AG09309 (cell line): ENCODE data around the gene IQSEC2.

Experiments
- DNase-seq: peaks from one replicate; pipeline ENCODE4 v3.0.0-alpha.2; 2010; ENCODE audit warnings: low read depth
- H3K4me3 ChIP-seq: 2 replicates; pipeline ENCODE4 v1.5.1; 2011; ENCODE audit warnings: mild to moderate bottlenecking, low read depth, low read length, moderate library complexity; ENCODE audit not compliant: control insufficient read depth
- TF ChIP-seq, protein P1 (sequence below): IDR thresholded peaks from 2 replicates; pipeline ENCODE4 v1.5.1; 2011; ENCODE audit warnings: mild to moderate bottlenecking, low read depth, low read length, inconsistent platforms; ENCODE audit not compliant: insufficient read depth, control insufficient read depth; ENCODE audit errors: missing control alignments

Gene IQSEC2

DNA sequence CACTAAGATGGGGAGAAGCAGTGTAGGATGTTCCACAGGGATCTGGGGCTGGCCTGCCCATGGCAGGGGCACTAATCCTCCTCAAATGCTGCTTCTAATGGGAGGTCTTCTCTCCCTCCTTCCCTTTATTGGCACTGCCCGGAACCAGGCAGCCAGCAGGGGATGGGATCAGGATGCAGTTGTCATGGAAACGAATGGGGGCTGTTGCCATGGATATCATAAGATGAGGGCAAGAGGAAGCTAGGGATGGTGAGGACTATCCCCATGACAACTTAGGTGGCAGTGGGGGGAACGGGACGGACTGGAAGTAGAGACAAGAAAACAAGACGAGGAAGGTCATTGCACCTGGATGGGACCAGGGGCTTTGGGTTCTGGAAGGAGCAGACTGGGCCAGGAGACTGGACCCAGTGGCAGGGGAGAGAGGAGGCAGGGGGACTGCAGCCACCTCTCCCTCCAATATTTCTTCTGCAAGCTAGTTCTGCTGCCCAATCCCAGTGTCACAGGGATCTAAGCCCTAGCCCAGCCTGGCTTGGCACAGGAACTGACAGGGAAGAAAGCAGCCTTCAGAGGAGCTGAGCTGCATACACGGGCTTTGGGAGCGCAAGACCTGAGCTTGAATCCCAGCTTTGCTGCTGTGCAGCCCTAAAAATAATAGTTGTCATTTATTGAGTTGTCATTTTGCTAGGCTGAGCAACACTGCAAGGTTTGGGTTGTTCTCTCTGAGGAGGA, 19.0 kb downstream of the IQSEC2 start:
- no peak for DNase-seq
- TF ChIP-seq, protein P1, sequence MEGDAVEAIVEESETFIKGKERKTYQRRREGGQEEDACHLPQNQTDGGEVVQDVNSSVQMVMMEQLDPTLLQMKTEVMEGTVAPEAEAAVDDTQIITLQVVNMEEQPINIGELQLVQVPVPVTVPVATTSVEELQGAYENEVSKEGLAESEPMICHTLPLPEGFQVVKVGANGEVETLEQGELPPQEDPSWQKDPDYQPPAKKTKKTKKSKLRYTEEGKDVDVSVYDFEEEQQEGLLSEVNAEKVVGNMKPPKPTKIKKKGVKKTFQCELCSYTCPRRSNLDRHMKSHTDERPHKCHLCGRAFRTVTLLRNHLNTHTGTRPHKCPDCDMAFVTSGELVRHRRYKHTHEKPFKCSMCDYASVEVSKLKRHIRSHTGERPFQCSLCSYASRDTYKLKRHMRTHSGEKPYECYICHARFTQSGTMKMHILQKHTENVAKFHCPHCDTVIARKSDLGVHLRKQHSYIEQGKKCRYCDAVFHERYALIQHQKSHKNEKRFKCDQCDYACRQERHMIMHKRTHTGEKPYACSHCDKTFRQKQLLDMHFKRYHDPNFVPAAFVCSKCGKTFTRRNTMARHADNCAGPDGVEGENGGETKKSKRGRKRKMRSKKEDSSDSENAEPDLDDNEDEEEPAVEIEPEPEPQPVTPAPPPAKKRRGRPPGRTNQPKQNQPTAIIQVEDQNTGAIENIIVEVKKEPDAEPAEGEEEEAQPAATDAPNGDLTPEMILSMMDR: no peak
- no peak overlapping the region for H3K4me3 ChIP-seq

- TF ChIP-seq, protein P1: no peak
Observed at GRCh38 chrX:53261355-53261972, 19.9 kb downstream of the IQSEC2 start.

GRCh38 chrX:53260836-53261235, 20.5 kb downstream of the IQSEC2 start:
- H3K4me3 ChIP-seq: no peak overlapping the region
- no peak for DNase-seq
- TF ChIP-seq, protein P1: no peak

More at GRCh38 chrX:53261355-53261972, 19.9 kb downstream of the IQSEC2 start:
- no peak overlapping the region for H3K4me3 ChIP-seq
- DNase-seq: no peak

GRCh38 chrX:53257670-53258423, 23.5 kb downstream of the IQSEC2 start:
- no peak for DNase-seq
- TF ChIP-seq, protein P1: no peak
- H3K4me3 ChIP-seq: no peak overlapping the region

DNA sequence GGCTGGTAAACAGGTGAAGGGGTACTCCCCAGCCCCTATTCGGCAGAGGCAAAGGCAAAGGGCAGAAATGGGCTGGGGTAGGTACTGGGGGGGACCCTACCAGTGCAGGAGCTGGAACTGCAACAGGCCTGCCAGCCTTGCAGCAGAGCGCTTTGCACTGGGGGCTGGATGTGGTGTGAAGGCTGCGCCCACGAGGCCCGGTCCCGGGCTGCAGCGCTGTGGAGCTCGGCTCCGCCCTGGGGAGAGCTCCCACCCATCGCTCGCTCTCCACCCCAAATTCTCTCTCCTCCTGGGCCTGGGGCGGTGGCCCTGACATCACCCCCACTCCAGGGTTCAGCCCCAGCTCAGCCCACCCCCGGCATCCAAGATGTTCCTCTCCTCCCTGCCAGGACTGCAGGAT, 24.2 kb downstream of the IQSEC2 start:
- H3K4me3 ChIP-seq: no peak overlapping the region

GRCh38 chrX:53256446-53257041, 24.8 kb downstream of the IQSEC2 start:
- TF ChIP-seq, protein P1: no peak
- no peak for DNase-seq
- H3K4me3 ChIP-seq: no peak overlapping the region

More for the DNA sequence above, 24.2 kb downstream of the IQSEC2 start:
- DNase-seq: no peak
- TF ChIP-seq, protein P1: no peak
